HG02970 (cell line): ENCODE measurements around the gene SLC6A8.
"Not testable (repeated sequence)": the region's sequence is repeated elsewhere in the genome, so short reads cannot be mapped to it uniquely, and the experiment has no call there.

Experiments used
- ATAC-seq: cut with Tn5 transposase; IDR thresholded peaks from one replicate; pipeline ENCODE4 v1.9.1; 2021; ENCODE audit warnings: mild to moderate bottlenecking, moderate library complexity, moderate number of reproducible peaks; ENCODE audit not compliant: unreplicated experiment, low FRiP score

The SLC6A8 gene

GRCh38 chrX:153726286-153727122, 38.8 kb downstream of the SLC6A8 start:
- ATAC-seq, result no peak

- ATAC-seq, result no peak
Measured at GRCh38 chrX:153727123-153727931, 39.6 kb downstream of the SLC6A8 start.

- ATAC-seq, result no peak
Measured at GRCh38 chrX:153728095-153728494, 40.4 kb downstream of the SLC6A8 start.

- ATAC-seq, result no peak
Measured at GRCh38 chrX:153728951-153729631, 41.4 kb downstream of the SLC6A8 start.

- not testable (repeated sequence) for ATAC-seq
Measured at GRCh38 chrX:153730115-153730514, 42.4 kb downstream of the SLC6A8 start.

GRCh38 chrX:153731117-153731844, 43.6 kb downstream of the SLC6A8 start:
- no peak for ATAC-seq

GRCh38 chrX:153731845-153732215, 44.1 kb downstream of the SLC6A8 start:
- ATAC-seq, result no peak

- no peak for ATAC-seq
Measured at GRCh38 chrX:153732401-153732800, 44.7 kb downstream of the SLC6A8 start.

- ATAC-seq, result no peak
Measured at GRCh38 chrX:153733651-153734240, 46.0 kb downstream of the SLC6A8 start.

- no peak for ATAC-seq
Measured at GRCh38 chrX:153734871-153735270, 47.1 kb downstream of the SLC6A8 start.

GRCh38 chrX:153735274-153735673, 47.5 kb downstream of the SLC6A8 start:
- ATAC-seq, result no peak

- no peak for ATAC-seq
Measured at GRCh38 chrX:153736071-153736820, 48.5 kb downstream of the SLC6A8 start.

- no peak for ATAC-seq
Measured at GRCh38 chrX:153736871-153737441, 49.2 kb downstream of the SLC6A8 start.

- no peak for ATAC-seq
Measured at GRCh38 chrX:153738056-153738605, 50.4 kb downstream of the SLC6A8 start.

- ATAC-seq, result no peak
Measured at GRCh38 chrX:153739754-153740486, 52.2 kb downstream of the SLC6A8 start.

GRCh38 chrX:153740631-153741222, 53.0 kb downstream of the SLC6A8 start:
- ATAC-seq, result no peak

- ATAC-seq, result no peak
Measured at GRCh38 chrX:153741446-153741845, 53.7 kb downstream of the SLC6A8 start.

GRCh38 chrX:153742111-153742510, 54.4 kb downstream of the SLC6A8 start:
- not testable (repeated sequence) for ATAC-seq
